Retinal pigment epithelial cell (primary cell): ENCODE results near the gene SERPINE2.

Source experiments
- DNase-seq: peaks from one replicate; pipeline ENCODE4 v3.0.0-alpha.2; 2010; ENCODE audit warnings: low read depth
- H3K4me3 ChIP-seq: 2 replicates; pipeline ENCODE4 v1.5.1; 2011; ENCODE audit warnings: mild to moderate bottlenecking, low read length, control low read depth, moderate library complexity
- TF ChIP-seq, protein P1 (sequence below): conservative IDR thresholded peaks from 2 replicates; pipeline ENCODE4 v1.5.1; 2011; ENCODE audit warnings: low read depth, low read length, control low read depth, inconsistent platforms

The SERPINE2 gene

DNA sequence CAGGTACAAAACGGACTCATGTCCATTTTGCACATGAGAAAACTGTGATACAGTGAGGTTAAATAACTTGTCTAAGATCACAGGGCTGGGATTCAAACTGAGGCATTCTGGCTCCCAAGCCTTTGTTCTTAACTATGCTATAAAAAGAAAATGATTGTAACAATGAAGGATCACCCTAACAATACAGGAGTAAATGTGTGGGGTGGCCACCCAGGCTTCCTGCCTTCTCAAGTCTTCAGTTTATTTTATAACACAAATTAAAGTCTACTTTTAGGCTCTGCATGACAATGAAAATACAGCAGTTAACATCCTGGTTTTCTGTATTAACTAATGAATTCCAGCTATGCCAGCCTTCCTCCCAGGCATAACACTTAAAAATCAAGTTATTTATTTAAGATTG is 101.6 kb downstream of the SERPINE2 start:
- DNase-seq: no peak
- TF ChIP-seq, protein P1, sequence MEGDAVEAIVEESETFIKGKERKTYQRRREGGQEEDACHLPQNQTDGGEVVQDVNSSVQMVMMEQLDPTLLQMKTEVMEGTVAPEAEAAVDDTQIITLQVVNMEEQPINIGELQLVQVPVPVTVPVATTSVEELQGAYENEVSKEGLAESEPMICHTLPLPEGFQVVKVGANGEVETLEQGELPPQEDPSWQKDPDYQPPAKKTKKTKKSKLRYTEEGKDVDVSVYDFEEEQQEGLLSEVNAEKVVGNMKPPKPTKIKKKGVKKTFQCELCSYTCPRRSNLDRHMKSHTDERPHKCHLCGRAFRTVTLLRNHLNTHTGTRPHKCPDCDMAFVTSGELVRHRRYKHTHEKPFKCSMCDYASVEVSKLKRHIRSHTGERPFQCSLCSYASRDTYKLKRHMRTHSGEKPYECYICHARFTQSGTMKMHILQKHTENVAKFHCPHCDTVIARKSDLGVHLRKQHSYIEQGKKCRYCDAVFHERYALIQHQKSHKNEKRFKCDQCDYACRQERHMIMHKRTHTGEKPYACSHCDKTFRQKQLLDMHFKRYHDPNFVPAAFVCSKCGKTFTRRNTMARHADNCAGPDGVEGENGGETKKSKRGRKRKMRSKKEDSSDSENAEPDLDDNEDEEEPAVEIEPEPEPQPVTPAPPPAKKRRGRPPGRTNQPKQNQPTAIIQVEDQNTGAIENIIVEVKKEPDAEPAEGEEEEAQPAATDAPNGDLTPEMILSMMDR: no peak
- H3K4me3 ChIP-seq: no peak overlapping the region

DNA sequence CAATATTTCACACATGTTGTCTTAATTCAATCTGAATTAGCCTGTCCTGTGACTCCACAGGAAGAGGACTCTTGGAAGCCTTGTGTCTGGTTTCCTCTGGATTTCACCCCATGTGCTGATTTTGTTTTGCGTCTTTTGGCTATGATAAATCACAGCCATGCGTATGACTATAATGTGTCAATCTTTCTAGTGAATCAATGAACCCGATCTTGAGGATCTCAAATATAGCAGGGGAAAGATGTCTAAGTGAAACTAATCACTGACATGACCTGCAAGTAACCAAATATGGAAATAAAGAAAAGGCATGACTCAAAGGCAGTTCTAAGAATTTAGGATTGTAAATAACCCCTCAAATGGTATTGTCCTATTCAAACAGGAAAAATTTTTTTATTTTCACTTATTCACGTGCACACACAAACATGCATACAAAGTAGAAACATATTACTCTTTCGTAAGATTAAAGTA is 102.2 kb downstream of the SERPINE2 start:
- no peak for DNase-seq
- TF ChIP-seq, protein P1: no peak
- H3K4me3 ChIP-seq: no peak overlapping the region

DNA sequence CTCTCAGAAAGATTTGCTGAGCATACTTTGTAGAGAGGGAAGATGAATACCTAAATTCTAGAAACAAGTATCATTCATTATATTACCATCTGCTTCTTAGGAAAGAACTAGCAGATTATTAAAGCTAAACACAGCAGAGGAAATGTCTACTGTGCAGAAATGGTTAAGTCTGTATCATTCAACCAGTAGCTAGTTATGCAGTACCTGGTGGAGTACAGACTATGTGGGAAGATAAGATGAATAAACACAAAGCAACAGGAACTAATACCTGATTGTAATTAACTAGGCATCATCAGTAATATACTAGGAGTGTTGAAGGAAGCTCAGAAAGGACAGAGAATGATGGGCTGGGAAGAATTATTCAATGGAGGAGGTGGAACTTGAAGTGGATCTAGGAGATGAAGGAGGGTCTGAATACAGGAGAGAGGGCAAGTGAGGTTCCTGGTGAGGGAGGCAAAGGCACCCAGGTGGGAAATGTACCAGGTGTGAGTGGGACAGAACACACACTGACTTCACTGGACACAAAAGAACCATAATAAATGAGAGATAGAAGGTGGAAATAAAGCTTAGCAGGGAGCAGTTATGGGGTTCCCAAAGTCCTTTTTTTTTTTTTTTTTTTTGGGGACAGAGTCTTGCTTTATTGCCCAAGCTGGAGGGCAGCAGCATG is 103.5 kb downstream of the SERPINE2 start:
- DNase-seq: no peak
- TF ChIP-seq, protein P1: no peak
- no peak overlapping the region for H3K4me3 ChIP-seq

DNA sequence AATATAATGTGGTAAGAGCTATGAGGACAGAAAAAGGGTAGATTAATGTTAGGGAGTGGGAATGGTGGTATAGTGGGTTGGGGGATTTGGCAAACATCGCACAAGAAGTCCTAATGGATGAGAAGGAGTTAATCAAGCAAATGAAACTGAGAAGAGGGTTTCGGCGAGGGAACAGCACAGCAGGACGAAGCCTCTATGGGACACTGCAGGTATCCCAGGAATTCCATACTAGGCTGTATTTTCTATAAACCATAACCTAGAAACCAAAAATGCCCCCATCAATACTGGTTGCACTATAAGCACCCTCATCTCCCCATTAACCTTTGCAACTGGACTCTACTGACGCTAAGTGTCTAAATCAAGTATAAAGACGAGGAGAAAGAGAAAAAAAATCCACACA is 104.2 kb downstream of the SERPINE2 start:
- no peak for DNase-seq
- TF ChIP-seq, protein P1: no peak
- H3K4me3 ChIP-seq: no peak overlapping the region

DNA sequence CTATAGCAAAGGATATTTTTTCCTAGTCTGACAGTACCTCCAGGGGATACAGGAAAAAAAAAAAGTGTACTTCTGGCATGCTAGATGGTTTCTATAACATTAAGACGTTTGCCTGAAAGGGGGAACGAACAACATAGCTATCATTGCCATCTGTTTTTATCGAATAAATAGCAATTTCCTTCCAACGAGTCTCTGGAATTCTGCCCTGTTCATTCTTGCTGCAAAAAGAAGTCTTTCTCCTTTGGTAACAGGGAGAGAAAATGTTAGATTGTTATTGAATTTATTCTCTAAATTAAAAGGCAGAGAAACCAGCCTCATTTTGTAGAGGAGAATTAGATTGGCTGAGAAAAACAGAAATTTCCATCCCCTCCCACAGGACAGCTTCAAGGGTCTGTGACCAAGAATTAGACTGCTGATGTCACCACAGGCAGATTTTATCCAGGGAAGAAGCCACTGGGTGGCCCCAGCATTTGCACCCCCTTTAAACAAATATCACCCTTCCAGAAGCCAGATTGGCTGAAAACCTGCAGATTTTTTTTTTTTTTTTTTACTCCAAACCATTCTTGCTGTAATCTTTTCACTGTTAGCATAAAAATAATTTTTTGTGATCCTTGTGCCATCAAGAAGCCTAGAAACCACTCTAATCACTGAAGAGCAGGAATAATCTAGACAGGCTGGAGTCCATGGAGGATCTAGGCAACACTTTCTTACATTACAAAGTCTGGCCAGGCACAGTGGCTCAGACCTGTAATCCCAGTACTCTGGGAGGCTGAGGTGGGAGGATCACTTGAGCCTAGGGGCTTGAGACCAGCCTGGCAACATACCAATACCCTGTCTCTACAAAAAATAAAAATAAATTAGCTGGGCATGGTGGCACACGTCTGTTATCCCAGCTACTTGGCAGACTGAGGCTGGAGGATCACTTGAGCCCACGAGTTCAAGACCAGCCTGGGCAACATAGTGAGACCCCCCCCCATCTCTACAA is 106.0 kb downstream of the SERPINE2 start:
- H3K4me3 ChIP-seq: no peak overlapping the region
- DNase-seq: no peak
- TF ChIP-seq, protein P1: no peak

DNA sequence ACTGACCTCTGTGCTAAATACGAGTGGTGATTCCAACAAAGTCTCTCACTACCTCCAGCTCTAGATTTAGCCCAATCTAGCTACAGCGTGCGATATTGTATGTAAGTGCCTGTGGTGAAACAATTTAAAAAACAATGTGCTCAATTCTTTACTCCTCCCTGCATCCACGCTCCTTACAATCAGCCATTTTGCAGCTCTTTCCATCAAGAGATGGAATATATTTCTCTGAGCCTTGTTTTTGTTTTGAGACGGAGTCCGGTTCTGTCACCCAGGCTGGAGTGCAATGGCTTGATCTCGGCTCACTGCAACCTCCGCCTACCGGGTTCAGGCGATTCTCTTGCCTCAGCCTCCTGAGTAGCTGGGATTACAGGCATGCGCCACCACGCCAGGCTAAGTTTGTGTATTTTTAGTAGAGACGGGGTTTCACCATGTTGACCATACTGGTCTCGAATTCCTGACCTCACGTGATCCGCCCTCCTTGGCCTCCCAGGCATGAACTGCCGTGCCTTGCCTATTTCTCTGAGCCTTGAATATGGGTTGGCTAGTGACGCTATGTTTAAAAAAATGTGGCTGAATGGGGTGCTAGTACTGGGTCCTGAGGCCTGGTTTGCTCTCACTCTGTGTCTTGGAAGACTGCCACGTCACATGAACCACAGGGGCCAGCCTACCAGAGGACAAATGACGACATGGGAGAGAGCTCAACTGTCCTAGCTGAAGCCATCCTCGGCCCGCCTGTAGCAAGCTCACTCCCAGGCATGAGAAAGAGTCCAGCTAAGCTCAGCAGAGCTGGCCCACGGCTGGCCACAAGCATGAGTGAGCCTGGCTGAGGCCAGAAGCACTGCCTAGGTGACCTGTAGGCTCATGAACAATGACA is 108.7 kb downstream of the SERPINE2 start:
- H3K4me3 ChIP-seq: no peak overlapping the region
- TF ChIP-seq, protein P1: no peak
- no peak for DNase-seq
